Measurements from ENCODE around the gene LRRTM1. TPM values are rescaled to one million over a fixed set of nuclear protein-coding genes. Genes with fewer than 3 reads are reported as not detected.

Gene LRRTM1
- total RNA-seq, 1 experiment from 2014 or later, result not detected

- no TSS peak for BruUV-seq (replicated peaks)
- H3K79me2 ChIP-seq (ENCODE audit: insufficient read depth, low read length), result no peaks in the 10 kb centered on the region
- ChIA-PET CTCF (no interaction called here), POLR2A (no interaction called here), RAD21 (ENCODE audit: low non-redundant PET in 1 of 2, low total read pairs in 2 of 2, uncharacterized antibody in 2 of 2, unreplicated experiment in 2 of 2) (no interaction called here)
- H3K9me3 ChIP-seq (ENCODE audit: control insufficient read depth in 1 of 2, insufficient read depth in 1 of 2, low read depth in 1 of 2, low read length in 2 of 2), result peaks cover 2 to 7% of the 10 kb centered on the region in 2 experiments; a peak in 2 of 4 replicates
- H3K4me2 ChIP-seq (ENCODE audit: low read length), result no peak overlapping the region
- no peak overlapping the region for H3K27ac ChIP-seq (ENCODE audit: low read depth, low read length)
- no peak overlapping the region for H2AFZ ChIP-seq (ENCODE audit: low read depth, low read length, poor library complexity, severe bottlenecking)
- no peak for ATAC-seq
- H3K27me3 ChIP-seq (ENCODE audit: insufficient read depth, low read length), result no peaks in the 10 kb centered on the region
- no peaks in the 10 kb centered on the region for H3K9me2 ChIP-seq (ENCODE audit: insufficient read depth)
- no peaks in the 10 kb centered on the region for H3K36me3 ChIP-seq (ENCODE audit: control insufficient read depth in 1 of 2, insufficient read depth in 2 of 2, low read length in 2 of 2)
- TF ChIP-seq FOSL1 (IDR thresholded peaks at IDR 0.05; ENCODE audit: low read depth) (no peak), EGR1 (IDR thresholded peaks at IDR 0.05; ENCODE audit: low read depth) (no peak), SRF (IDR thresholded peaks at IDR 0.05; ENCODE audit: low read depth) (no peak), REST (IDR thresholded peaks at IDR 0.05; ENCODE audit: low read depth) (no peak), TCF7L2 (IDR thresholded peaks at IDR 0.05; ENCODE audit: borderline replicate concordance, extremely low read depth, insufficient read depth, insufficient read length) (no peak), CBX3 (IDR thresholded peaks at IDR 0.05; ENCODE audit: low read depth) (no peak), ZNF274 (IDR thresholded peaks at IDR 0.05; ENCODE audit: low read depth, low read length) (no peak), ATF3 (IDR thresholded peaks at IDR 0.05) (no peak), ELF1 (IDR thresholded peaks at IDR 0.05; ENCODE audit: borderline replicate concordance, low read depth) (no peak), SP1 (IDR thresholded peaks at IDR 0.05; ENCODE audit: low read depth) (no peak), EZH2 (IDR thresholded peaks at IDR 0.05) (no peak), POLR2AphosphoS5 (IDR thresholded peaks at IDR 0.05; ENCODE audit: low read depth, low read length) (no peak), JUND (IDR thresholded peaks at IDR 0.05) (no peak), ZFX (IDR thresholded peaks at IDR 0.05) (no peak), POLR2A (IDR thresholded peaks at IDR 0.05; ENCODE audit: borderline replicate concordance, extremely low read depth, insufficient read depth, insufficient read length) (no peak), SIN3A (IDR thresholded peaks at IDR 0.05; ENCODE audit: low read depth) (no peak), RAD21 (IDR thresholded peaks at IDR 0.05; ENCODE audit: low read depth) (no peak), CEBPB (IDR thresholded peaks at IDR 0.05; ENCODE audit: low read depth) (no peak)
- TF ChIP-seq, protein P1, sequence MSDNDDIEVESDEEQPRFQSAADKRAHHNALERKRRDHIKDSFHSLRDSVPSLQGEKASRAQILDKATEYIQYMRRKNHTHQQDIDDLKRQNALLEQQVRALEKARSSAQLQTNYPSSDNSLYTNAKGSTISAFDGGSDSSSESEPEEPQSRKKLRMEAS (IDR thresholded peaks at IDR 0.05), result no peak
- TF ChIP-seq, protein P2, sequence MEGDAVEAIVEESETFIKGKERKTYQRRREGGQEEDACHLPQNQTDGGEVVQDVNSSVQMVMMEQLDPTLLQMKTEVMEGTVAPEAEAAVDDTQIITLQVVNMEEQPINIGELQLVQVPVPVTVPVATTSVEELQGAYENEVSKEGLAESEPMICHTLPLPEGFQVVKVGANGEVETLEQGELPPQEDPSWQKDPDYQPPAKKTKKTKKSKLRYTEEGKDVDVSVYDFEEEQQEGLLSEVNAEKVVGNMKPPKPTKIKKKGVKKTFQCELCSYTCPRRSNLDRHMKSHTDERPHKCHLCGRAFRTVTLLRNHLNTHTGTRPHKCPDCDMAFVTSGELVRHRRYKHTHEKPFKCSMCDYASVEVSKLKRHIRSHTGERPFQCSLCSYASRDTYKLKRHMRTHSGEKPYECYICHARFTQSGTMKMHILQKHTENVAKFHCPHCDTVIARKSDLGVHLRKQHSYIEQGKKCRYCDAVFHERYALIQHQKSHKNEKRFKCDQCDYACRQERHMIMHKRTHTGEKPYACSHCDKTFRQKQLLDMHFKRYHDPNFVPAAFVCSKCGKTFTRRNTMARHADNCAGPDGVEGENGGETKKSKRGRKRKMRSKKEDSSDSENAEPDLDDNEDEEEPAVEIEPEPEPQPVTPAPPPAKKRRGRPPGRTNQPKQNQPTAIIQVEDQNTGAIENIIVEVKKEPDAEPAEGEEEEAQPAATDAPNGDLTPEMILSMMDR (IDR thresholded peaks at IDR 0.05 in 2 of 3, conservative IDR thresholded peaks at IDR 0.05 in 1 of 3; ENCODE audit: borderline replicate concordance in 1 of 3, insufficient read depth in 1 of 3, low read depth in 2 of 3, low read length in 2 of 3), result no peak
- intact Hi-C loops (cut with micrococcal nuclease), result no loop called here
- H4K20me1 ChIP-seq (ENCODE audit: insufficient read depth), result no peaks in the 10 kb centered on the region
- H3K4me3 ChIP-seq (replicated peaks in 1 of 2; ENCODE audit: low read depth in 1 of 2, low read length in 2 of 2), result no peak overlapping the region
- no peak for DNase-seq (ENCODE audit: low read depth, low spot score)
- H3K9ac ChIP-seq (ENCODE audit: low read length), result no peak overlapping the region
- H3K4me1 ChIP-seq (ENCODE audit: control insufficient read depth in 1 of 2, insufficient read depth in 2 of 2, low read length in 2 of 2), result no peaks in the 10 kb centered on the region
These were observed 4.9 kb downstream of the LRRTM1 start for GRCh38 chr2:80299661-80300060.
